ENCODE data around the gene PRPF4. TPM values are rescaled to one million over a fixed set of nuclear protein-coding genes. Genes with fewer than 3 reads are reported as not detected.

Gene PRPF4
- polyA plus RNA-seq, 2 of the 4 experiments (the other 2 are of a cell fraction): 53.4 to 61.5 TPM

GRCh38 chr9:113320051-113320450 lies 44.6 kb downstream of the PRPF4 start (continued):
- TF ChIP-seq ELK1 (IDR thresholded peaks at IDR 0.05; ENCODE audit: low read depth, low read length): no peak
- TF ChIP-seq MAFK (IDR thresholded peaks at IDR 0.05; ENCODE audit: partially characterized antibody): no peak
- TF ChIP-seq, protein P1, sequence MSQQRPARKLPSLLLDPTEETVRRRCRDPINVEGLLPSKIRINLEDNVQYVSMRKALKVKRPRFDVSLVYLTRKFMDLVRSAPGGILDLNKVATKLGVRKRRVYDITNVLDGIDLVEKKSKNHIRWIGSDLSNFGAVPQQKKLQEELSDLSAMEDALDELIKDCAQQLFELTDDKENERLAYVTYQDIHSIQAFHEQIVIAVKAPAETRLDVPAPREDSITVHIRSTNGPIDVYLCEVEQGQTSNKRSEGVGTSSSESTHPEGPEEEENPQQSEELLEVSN (IDR thresholded peaks at IDR 0.05; ENCODE audit: borderline replicate concordance, low read depth): no peak
- TF ChIP-seq HOXB13 (CRISPR knock-in tag; IDR thresholded peaks at IDR 0.05; ENCODE audit: low read depth): no peak
- TF ChIP-seq FOSL2 (IDR thresholded peaks at IDR 0.05): no peak
- no peak for TF ChIP-seq FOSL2 (CRISPR knock-in tag; IDR thresholded peaks at IDR 0.05)
- no peak for TF ChIP-seq BHLHE40 (IDR thresholded peaks at IDR 0.05; ENCODE audit: low read depth, low read length)
- TF ChIP-seq SREBF2 (IDR thresholded peaks at IDR 0.05): no peak
- no peak for TF ChIP-seq FOXS1 (CRISPR knock-in tag; IDR thresholded peaks at IDR 0.05)

GRCh38 chr9:113322671-113323070 lies 47.2 kb downstream of the PRPF4 start:
- ChIA-PET CTCF (interaction anchor here (1.3 kb wide), 1 partner anchor 13 kb away, joined by 3 read pairs; no protein-coding TSS in a partner anchor), POLR2A (no interaction called here)
- no peak for FAIRE-seq

GRCh38 chr9:113326230-113326629 lies 50.8 kb downstream of the PRPF4 start:
- CTCF ChIA-PET: interaction anchor here (0.9 to 1.6 kb wide), 2 partner anchors 18 to 82 kb away, joined by 3 read pairs; no protein-coding TSS in a partner anchor
- POLR2A ChIA-PET: interaction anchor here (0.9 kb wide), 1 partner anchor 14 kb away, joined by 3 read pairs; the partner anchor contains the start of gene WDR31
- TF ChIP-seq MAFK (IDR thresholded peaks at IDR 0.05; ENCODE audit: partially characterized antibody) (no peak), NFE2L2 (conservative IDR thresholded peaks at IDR 0.05; ENCODE audit: low read length) (no peak), MYC (IDR thresholded peaks at IDR 0.05; ENCODE audit: borderline replicate concordance, low read length) (no peak), RCOR1 (IDR thresholded peaks at IDR 0.05; ENCODE audit: low read depth, low read length) (no peak), TP53 (CRISPR knock-in tag; IDR thresholded peaks at IDR 0.05) (no peak), PHF8 (IDR thresholded peaks at IDR 0.05; ENCODE audit: borderline replicate concordance, low read depth) (no peak), ZNF302 (CRISPR knock-in tag; IDR thresholded peaks at IDR 0.05) (no peak), RAD21 (conservative IDR thresholded peaks at IDR 0.05 in 1 of 2, IDR thresholded peaks at IDR 0.05 in 1 of 2) (no peak), EHF (CRISPR knock-in tag; IDR thresholded peaks at IDR 0.05) (no peak), CHD2 (IDR thresholded peaks at IDR 0.05; ENCODE audit: low read length, partially characterized antibody) (no peak), ATOH8 (CRISPR knock-in tag; IDR thresholded peaks at IDR 0.05; ENCODE audit: low read depth) (no peak), MAX (IDR thresholded peaks at IDR 0.05) (no peak)

More at GRCh38 chr9:113322671-113323070, 47.2 kb downstream of the PRPF4 start:
- Histone ChIP-seq H3K4me3 (no peak overlapping the region), H3K27ac (no peak overlapping the region), H3K4me2 (no peak overlapping the region), H3K4me1 (no peaks in the 10 kb centered on the region), H3K9me3 (no peaks in the 10 kb centered on the region)
- ATAC-seq: no peak
- no peak for TF ChIP-seq FOSB (CRISPR knock-in tag; IDR thresholded peaks at IDR 0.05)
- TF ChIP-seq ZSCAN20 (CRISPR knock-in tag; IDR thresholded peaks at IDR 0.05): no peak
- TF ChIP-seq NFE2L2 (conservative IDR thresholded peaks at IDR 0.05; ENCODE audit: low read length): no peak
- TF ChIP-seq CBX2 (IDR thresholded peaks at IDR 0.05; ENCODE audit: borderline replicate concordance, low read depth): no peak
- TF ChIP-seq, protein P2, sequence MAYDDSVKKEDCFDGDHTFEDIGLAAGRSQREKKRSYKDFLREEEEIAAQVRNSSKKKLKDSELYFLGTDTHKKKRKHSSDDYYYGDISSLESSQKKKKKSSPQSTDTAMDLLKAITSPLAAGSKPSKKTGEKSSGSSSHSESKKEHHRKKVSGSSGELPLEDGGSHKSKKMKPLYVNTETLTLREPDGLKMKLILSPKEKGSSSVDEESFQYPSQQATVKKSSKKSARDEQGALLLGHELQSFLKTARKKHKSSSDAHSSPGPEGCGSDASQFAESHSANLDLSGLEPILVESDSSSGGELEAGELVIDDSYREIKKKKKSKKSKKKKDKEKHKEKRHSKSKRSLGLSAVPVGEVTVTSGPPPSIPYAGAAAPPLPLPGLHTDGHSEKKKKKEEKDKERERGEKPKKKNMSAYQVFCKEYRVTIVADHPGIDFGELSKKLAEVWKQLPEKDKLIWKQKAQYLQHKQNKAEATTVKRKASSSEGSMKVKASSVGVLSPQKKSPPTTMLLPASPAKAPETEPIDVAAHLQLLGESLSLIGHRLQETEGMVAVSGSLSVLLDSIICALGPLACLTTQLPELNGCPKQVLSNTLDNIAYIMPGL (CRISPR knock-in tag; IDR thresholded peaks at IDR 0.05; ENCODE audit: borderline replicate concordance): no peak
- no peak for TF ChIP-seq ESRRA (IDR thresholded peaks at IDR 0.05; ENCODE audit: borderline replicate concordance, low read length)
- TF ChIP-seq KDM1A (IDR thresholded peaks at IDR 0.05; ENCODE audit: low read depth): no peak
- no peak for TF ChIP-seq CHD2 (IDR thresholded peaks at IDR 0.05; ENCODE audit: low read length, partially characterized antibody)
- no peak for TF ChIP-seq CHD4 (IDR thresholded peaks at IDR 0.05; ENCODE audit: borderline replicate concordance)
- no peak for TF ChIP-seq NR3C1 (IDR thresholded peaks at IDR 0.05)
- no peak for TF ChIP-seq CBX8 (IDR thresholded peaks at IDR 0.05)
- TF ChIP-seq, protein P1 (IDR thresholded peaks at IDR 0.05; ENCODE audit: borderline replicate concordance, low read depth): no peak
- no peak for TF ChIP-seq FOSL2 (IDR thresholded peaks at IDR 0.05)
- no peak for TF ChIP-seq FOSL2 (CRISPR knock-in tag; IDR thresholded peaks at IDR 0.05)
- no peak for TF ChIP-seq BCL3 (IDR thresholded peaks at IDR 0.05)
- no peak for TF ChIP-seq TP53 (CRISPR knock-in tag; IDR thresholded peaks at IDR 0.05)
- no peak for DNase-seq (ENCODE audit: low read depth in 1 of 2, low spot score in 1 of 2)
- WGBS (ENCODE audit: missing lambda C conversion rate): 58% methylated on average over 6 of the region's 6 CpGs

More at GRCh38 chr9:113326230-113326629, 50.8 kb downstream of the PRPF4 start:
- no peak for ATAC-seq
- no peak overlapping the region for H3K4me2 ChIP-seq
- WGBS (ENCODE audit: missing lambda C conversion rate): 90% methylated on average over 4 of the region's 4 CpGs
- no peaks in the 10 kb centered on the region for H3K9me3 ChIP-seq
- no peaks in the 10 kb centered on the region for H3K4me1 ChIP-seq
- no peak for FAIRE-seq
- H3K4me3 ChIP-seq: no peak overlapping the region
- DNase-seq (ENCODE audit: low read depth in 1 of 2, low spot score in 1 of 2): no peak
- H3K27ac ChIP-seq: no peak overlapping the region
